Right cardiac atrium (tissue), 5 donors: ENCODE data around the gene CEP104. TPM values are rescaled to one million over a fixed set of nuclear protein-coding genes. Genes with fewer than 3 reads are reported as not detected.

ENCODE experiments used
- ATAC-seq, 2 donors: fragments of 200-7000 bp; cut with Tn5 transposase; one replicate each; pipeline versions ENCODE4 v1.8.0 to v1.9.1; 2020; ENCODE audit warnings: moderate library complexity in 2 of 2, mild to moderate bottlenecking in 1 of 2
- DNase-seq, 3 donors: peaks; one replicate each; pipeline ENCODE4 v3.0.0-alpha.2; 2020
- H3K27ac ChIP-seq: one replicate; pipeline ENCODE4 v1.5.1; 2013; ENCODE audit warnings: mild to moderate bottlenecking, low read length, control low read depth, moderate library complexity
- H3K27me3 ChIP-seq: one replicate; pipeline ENCODE4 v1.6.1; 2013; ENCODE audit not compliant: control insufficient read depth, insufficient read depth
- H3K4me1 ChIP-seq: one replicate; pipeline ENCODE4 v1.6.1; 2013; ENCODE audit warnings: low read length; ENCODE audit not compliant: control insufficient read depth, insufficient read depth
- H3K4me3 ChIP-seq: one replicate; pipeline ENCODE4 v1.5.1; 2013; ENCODE audit warnings: low read length, control low read depth
- H3K9me3 ChIP-seq: one replicate; pipeline ENCODE4 v1.6.1; 2013; ENCODE audit warnings: low read length; ENCODE audit not compliant: control insufficient read depth
- WGBS: extraction: QIAGEN DNeasy Blood & Tissue Kit; methylation state at CpG from one replicate; pipeline ENCODE4 v1.1.7; 2013; 5-methylcytosine and 5-hydroxymethylcytosine counted together
- intact Hi-C, 4 donors: fragments of 100-400 bp; cut with DNase I; formaldehyde crosslinking; loops; one replicate each; pipeline versions ENCODE4 v1.11.0 to v1.14.0; 2022 to 2023
- polyA plus RNA-seq: library from polyadenylated mRNA; stranded (reverse); fragments of 200-250 nt; gene quantifications from one replicate; pipeline ENCODE4 v1.2.3, GENCODE V29; 2013
- total RNA-seq, 4 donors: library from RNA; stranded (reverse); fragmentation: NEBNext Ultra II Directional; extraction: Animal tissue kit (Norgen Biotek cat#: 25700); gene quantifications; one replicate each; pipeline ENCODE4 v1.2.1, GENCODE V29; 2021
- donor health status: healthy with polysubstance abuse.
- donor health status: DM: no; HTN: yes; CAD: no.
- donor health status: DM: no; HTN: no; CAD: no.
- donor health status: DM: no; HTN: yes; CAD: no; lungs with severe emphysema.
- donor health status: DM: yes; HTN: yes; CAD: no.

The CEP104 gene
- total and polyA plus RNA-seq, 5 donors, result 8.7 to 41.2 (median 34.6) TPM

DNA sequence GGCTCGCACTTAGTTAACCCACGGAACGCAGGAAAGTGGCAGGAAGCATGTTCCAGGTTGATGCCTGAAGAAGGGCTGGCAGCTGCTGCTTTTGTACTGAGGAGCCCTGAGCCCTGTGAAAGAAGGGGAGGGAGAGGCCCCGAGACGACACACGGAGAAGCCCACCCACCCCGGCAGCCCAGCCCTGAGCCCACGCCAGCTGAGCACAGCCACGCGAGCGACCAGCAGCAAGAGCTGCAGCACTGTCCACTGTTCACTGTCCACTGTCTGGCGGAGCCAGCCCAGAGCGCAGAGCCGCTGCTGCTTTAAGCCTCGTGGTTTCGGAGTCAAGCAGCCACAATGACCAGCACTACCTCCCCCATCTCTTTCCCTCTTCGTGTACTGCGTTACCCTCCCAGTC is 66.1 kb downstream of the CEP104 start:
- Histone ChIP-seq H3K27me3 (no peaks in the 10 kb centered on the region), H3K9me3 (no peaks in the 10 kb centered on the region), H3K27ac (no peak overlapping the region), H3K4me3 (no peak overlapping the region), H3K4me1 (peaks cover 12% of the 10 kb centered on the region)
- 73% methylated on average over 18 of the region's 18 CpGs for WGBS
- peak in 1 of 3 donors; percentile 16 for DNase-seq
- ATAC-seq, result no peak
- intact Hi-C loops, result no loop called here

GRCh38 chr1:3790500-3790923 is 66.5 kb downstream of the CEP104 start:
- Histone ChIP-seq H3K27ac (no peak overlapping the region), H3K4me1 (peaks cover 12% of the 10 kb centered on the region), H3K27me3 (no peaks in the 10 kb centered on the region), H3K9me3 (no peaks in the 10 kb centered on the region), H3K4me3 (no peak overlapping the region)
- peak in 1 of 2 donors; percentile 17 for ATAC-seq
- 54% methylated on average over 12 of the region's 12 CpGs for WGBS
- intact Hi-C loops, result no loop called here
- DNase-seq, result peak in 1 of 3 donors; percentile 74

DNA sequence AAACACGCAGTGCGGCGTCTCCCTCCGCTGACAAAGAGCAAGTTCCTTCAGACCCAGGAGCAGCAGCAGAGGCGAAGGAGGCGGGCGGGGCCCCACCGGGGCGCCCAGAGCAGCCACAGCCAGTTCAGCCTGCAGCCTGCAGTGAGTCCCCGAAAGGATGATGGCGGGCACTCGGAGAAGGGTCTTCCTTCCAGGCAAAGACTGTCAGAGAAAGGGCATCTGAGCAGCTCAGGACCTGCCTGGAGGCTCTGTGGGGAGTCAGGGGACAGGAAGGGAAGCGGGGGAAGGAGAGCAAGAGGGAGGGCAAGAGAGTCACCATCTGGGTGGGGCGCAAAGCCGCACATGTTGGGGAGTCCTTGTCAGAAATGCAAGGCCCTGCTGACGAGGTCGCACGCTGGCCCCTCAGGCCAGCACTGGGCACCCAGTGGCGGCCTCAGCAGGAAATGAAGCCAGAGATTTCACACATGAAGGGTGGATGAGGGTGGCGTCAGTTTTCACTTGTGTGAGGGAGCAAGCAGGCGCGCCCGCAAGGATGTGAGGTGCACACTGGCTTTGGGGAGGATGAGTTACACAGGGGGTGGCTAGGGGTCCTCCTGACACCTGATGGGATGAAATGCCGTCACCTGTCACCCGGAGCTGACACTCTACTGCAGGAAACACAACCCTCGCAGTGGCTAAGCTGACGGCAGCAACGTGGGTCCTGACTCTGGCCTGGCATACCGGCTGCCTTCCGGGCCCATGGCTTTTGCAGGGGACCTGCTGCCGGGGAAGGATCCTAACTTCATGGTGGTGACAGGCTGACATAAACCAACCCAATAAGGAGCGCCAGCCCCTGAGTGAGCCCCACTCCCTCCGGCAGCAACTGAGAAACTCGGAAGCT is 67.3 kb downstream of the CEP104 start:
- 77% methylated on average over 34 of the region's 34 CpGs for WGBS
- H3K27me3 ChIP-seq, result no peaks in the 10 kb centered on the region
- H3K9me3 ChIP-seq, result no peaks in the 10 kb centered on the region
- no peak overlapping the region for H3K27ac ChIP-seq
- peaks cover 12% of the 10 kb centered on the region for H3K4me1 ChIP-seq
- DNase-seq (peak in 1 of 3 donors; percentile 40), ATAC-seq (no peak)
- no peak overlapping the region for H3K4me3 ChIP-seq
- intact Hi-C loops, result no loop called here

- H3K4me3 ChIP-seq, result no peak overlapping the region
- peaks cover 8% of the 10 kb centered on the region for H3K4me1 ChIP-seq
- peak in 1 of 3 donors; percentile 35 for DNase-seq
- 82% methylated on average over 16 of the region's 16 CpGs for WGBS
- intact Hi-C loops, result no loop called here
- ATAC-seq, result no peak
- H3K27me3 ChIP-seq, result no peaks in the 10 kb centered on the region
- H3K9me3 ChIP-seq, result no peaks in the 10 kb centered on the region
- no peak overlapping the region for H3K27ac ChIP-seq
Observed at GRCh38 chr1:3788756-3789420, 68.1 kb downstream of the CEP104 start.

DNA sequence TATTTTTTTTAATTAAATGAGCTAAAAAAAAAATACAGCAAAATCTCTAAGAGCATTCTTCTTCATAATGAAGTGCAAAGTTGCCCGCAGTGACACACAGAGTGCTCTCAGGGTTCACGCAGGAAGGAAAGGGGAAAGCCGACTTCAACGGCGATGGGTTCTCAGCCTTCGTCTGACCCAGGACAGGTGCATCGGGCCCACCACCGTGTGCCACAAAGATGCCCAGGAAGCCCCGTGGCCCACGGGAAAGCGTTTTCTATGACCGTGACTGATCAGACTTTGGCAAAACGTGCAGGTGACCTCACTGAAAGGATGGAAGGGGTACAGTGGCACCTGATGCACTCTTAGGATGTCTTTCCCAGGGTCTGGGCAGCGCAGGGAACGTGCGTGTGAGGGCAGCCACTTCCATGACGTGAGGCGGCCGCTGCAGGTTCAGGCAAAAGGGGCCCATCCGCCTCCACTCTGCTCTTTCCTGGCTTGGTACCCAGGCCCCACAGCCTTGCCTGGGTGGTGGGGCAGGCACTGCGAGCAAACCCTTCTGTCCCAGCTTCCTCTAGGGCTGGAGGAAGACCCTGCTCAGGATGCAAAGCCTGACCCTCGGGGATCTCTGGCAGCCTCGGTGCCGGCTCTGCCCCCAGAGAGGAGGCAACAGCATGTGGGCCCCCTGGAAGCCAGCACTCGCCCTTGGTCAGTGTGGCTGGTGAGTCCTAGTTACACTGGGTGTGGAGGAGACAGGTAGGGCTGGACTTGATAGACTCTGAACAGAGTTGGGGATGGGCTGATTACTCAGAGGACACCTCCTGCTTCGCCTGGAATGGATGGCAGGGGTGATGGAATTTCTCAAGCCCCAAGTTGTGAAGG is 69.0 kb downstream of the CEP104 start:
- no peaks in the 10 kb centered on the region for H3K9me3 ChIP-seq
- peaks cover 7% of the 10 kb centered on the region for H3K4me1 ChIP-seq
- H3K27me3 ChIP-seq, result no peaks in the 10 kb centered on the region
- DNase-seq (peak in 1 of 3 donors; percentile 42), ATAC-seq (no peak)
- no peak overlapping the region for H3K27ac ChIP-seq
- H3K4me3 ChIP-seq, result no peak overlapping the region
- 89% methylated on average over 26 of the region's 26 CpGs for WGBS
- intact Hi-C loops, result no loop called here

DNA sequence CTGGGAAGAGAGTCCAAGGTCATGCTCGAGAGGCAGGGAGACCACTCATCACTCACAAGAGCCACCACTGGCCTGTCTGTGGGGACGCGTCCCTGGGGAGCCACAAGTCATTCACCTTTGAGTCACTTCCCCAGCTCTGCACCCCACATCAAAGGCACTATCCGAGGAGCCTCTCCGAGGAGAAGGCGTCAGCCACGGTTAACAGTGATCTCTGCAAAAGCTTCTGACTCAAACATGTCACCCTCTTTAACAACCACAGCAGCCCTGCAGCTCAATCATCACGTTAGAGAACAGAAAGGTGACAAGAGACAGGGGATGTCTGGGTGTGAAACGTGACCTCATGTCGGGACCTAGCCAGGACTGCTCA is 69.7 kb downstream of the CEP104 start:
- DNase-seq, result no peak
- WGBS, result 75% methylated on average over 10 of the region's 10 CpGs
- intact Hi-C loops, result no loop called here

DNA sequence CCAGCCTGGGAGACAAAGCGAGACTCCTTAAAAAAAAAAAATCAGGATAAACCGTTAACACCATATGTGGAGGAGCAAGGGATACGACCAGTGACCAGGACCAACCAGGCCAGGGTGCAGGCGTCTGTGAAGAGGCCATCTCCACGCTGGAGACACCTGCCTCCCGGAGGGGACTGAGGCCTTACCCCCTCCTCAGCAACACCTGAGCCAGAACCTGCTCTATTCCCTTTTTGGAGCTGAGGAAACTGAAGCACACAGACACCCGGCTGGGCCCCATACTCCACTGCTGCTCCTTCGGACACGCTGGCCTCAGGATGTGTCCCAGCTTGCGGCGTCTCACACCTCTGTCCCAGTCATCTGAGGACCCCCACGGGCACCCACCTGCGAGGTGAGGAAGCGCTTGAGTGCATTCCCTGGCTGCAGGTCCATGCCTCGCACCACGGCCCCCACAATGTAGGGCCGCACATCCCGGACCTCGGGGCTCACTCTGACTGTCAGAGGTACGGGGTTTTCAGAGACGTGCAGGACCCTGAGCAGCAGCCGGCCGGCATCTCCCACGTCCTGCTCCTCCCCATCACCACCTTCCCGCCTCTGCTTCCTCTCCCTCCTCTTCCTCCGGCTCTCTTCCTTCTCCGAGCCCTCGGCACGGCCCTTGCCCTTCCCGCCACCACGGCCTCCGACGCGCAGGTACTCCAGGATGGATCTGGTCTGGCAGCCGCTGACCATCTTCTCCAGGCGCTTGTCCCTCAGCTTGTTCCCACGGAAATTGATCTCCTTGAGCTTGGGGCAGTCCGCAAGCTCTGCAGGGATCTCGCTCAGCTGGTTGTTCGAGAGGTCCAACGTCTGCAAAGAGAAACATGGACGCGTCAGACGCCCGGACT is 70.3 kb downstream of the CEP104 start:
- peak in 1 of 3 donors; percentile 54 for DNase-seq
- Histone ChIP-seq H3K4me1 (peaks cover 7% of the 10 kb centered on the region), H3K4me3 (no peak overlapping the region), H3K9me3 (no peaks in the 10 kb centered on the region), H3K27ac (no peak overlapping the region), H3K27me3 (no peaks in the 10 kb centered on the region)
- intact Hi-C loops, result no loop called here
- no peak for ATAC-seq
- 88% methylated on average over 45 of the region's 45 CpGs for WGBS

More for the DNA sequence above, 69.7 kb downstream of the CEP104 start:
- Histone ChIP-seq H3K4me3 (no peak overlapping the region), H3K27me3 (no peaks in the 10 kb centered on the region), H3K27ac (no peak overlapping the region), H3K4me1 (peaks cover 7% of the 10 kb centered on the region), H3K9me3 (no peaks in the 10 kb centered on the region)
- ATAC-seq, result no peak

DNA sequence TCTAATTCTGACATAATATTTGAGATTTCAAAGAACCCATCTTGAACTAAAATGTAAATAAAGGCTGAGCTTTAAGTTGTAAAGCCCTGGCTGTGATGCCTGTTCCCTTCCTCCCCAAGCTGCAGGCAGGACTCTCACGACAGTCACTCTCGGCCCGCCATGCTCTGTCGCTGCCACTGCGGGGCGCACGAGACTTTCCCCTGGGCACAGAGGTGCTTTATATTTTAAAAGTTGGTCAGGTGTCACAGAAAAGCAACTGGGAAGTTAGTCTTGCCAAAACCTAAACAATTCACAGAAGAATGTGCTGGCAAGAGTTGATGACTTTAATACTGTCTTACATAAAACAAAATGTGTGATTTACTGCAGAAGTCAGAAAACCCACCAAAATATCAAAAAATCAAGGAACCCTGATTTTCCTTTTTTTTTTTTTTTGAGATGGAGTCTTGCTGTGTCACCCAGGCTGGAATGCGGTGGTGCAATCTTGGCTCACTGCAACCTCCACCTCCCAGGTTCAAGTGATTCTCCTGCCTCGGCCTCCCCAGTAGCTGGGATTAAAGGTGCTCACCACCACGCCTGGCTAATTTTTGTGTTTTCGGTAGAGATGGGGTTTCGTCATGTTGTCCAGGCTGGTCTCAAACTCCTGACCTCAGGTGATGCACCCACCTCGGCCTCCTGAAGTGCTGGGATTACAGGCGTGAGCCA is 71.4 kb downstream of the CEP104 start:
- peaks cover 1% of the 10 kb centered on the region for H3K4me1 ChIP-seq
- DNase-seq, result peak in 2 of 3 donors; percentile 35 to 47
- no peak overlapping the region for H3K27ac ChIP-seq
- H3K27me3 ChIP-seq, result no peaks in the 10 kb centered on the region
- no peak for ATAC-seq
- H3K4me3 ChIP-seq, result no peak overlapping the region
- 75% methylated on average over 14 of the region's 14 CpGs for WGBS
- intact Hi-C loops, result no loop called here
- H3K9me3 ChIP-seq, result no peaks in the 10 kb centered on the region

GRCh38 chr1:3785045-3785444 is 72.0 kb downstream of the CEP104 start:
- H3K27ac ChIP-seq, result no peak overlapping the region
- H3K9me3 ChIP-seq, result no peaks in the 10 kb centered on the region
- DNase-seq (peak in 2 of 3 donors; percentile 75), ATAC-seq (peak in 1 of 2 donors; percentile 9)
- H3K27me3 ChIP-seq, result no peaks in the 10 kb centered on the region
- intact Hi-C loops, result no loop called here
- 65% methylated on average over 13 of the region's 13 CpGs for WGBS
- H3K4me3 ChIP-seq, result no peak overlapping the region
- no peaks in the 10 kb centered on the region for H3K4me1 ChIP-seq
